ENCODE measurements around the gene GTF2A1. TPM values are rescaled to one million over a fixed set of nuclear protein-coding genes. Genes with fewer than 3 reads are reported as not detected.
A peak's percentile ranks its signal among the peaks of the same experiment; 100 is the strongest.

The GTF2A1 gene
- total RNA-seq, 1 experiment from 2014 or later, result 34.4 TPM

GRCh38 chr14:81172353-81172752, 48.4 kb downstream of the GTF2A1 start:
- ATAC-seq, result no peak
- no peaks in the 10 kb centered on the region; the same call in 1 of the 2 replicates for H3K4me1 ChIP-seq (ENCODE audit: control insufficient read depth, insufficient read depth, low read length)
- TF ChIP-seq TCF7L2 (IDR thresholded peaks at IDR 0.05; ENCODE audit: low read depth, low read length), result no peak
- in situ Hi-C loops (cut with HindIII; ENCODE audit: low pct_unique_long_range_greater_than_20kb, low sequenced_read_pairs) (no loop called here), intact Hi-C loops (cut with micrococcal nuclease; ENCODE audit: unreplicated experiment) (loop anchor here (10.0 kb wide), 1 partner anchor 218 kb away; the partner anchor contains the start of gene TSHR)
- no peak for DNase-seq (ENCODE audit: low read depth, low spot score)
- no peaks in the 10 kb centered on the region for H3K9me3 ChIP-seq (ENCODE audit: control insufficient read depth, insufficient read depth, low read depth, low read length)
- BruUV-seq (replicated peaks), result no TSS peak
- no peak overlapping the region for H3K4me3 ChIP-seq (ENCODE audit: low read depth in 2 of 2, low read length in 2 of 2)
- ChIA-PET POLR2A (no interaction called here), CTCF (no interaction called here)
- H3K36me3 ChIP-seq (ENCODE audit: control insufficient read depth, insufficient read depth, low read length), result no peaks in the 10 kb centered on the region
- no peak overlapping the region for H3K27ac ChIP-seq (ENCODE audit: low read length)
- H3K27me3 ChIP-seq (ENCODE audit: control insufficient read depth, insufficient read depth, low read length), result no peaks in the 10 kb centered on the region

DNA sequence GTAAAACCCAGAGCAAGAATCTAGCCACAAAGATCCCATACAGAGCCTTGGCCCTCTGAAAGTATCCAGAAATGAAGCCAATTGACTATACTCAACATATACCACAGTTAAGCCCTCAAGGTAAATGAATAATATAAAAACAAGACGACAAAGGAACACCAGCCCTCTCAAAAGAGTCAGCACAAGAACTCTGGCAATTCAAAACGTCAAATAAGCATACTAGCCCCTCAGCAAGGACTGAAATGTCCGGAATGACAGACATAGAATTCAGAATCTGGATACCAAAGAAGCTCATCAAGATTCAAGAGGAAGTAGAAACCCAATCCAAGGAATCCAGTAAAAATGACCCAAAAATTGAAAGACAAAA, 49.9 kb downstream of the GTF2A1 start:
- no peaks in the 10 kb centered on the region for H3K9me3 ChIP-seq (ENCODE audit: control insufficient read depth, insufficient read depth, low read depth, low read length)
- peak overlapping the region; percentile 57 to 61; a peak in 3 of 4 replicates for H3K4me3 ChIP-seq (ENCODE audit: low read depth in 2 of 2, low read length in 2 of 2)
- DNase-seq (ENCODE audit: low read depth, low spot score) (no peak), ATAC-seq (0 out of 2 replicates have a peak, but pooled peaks have one; percentile 6)
- H3K36me3 ChIP-seq (ENCODE audit: control insufficient read depth, insufficient read depth, low read length), result no peaks in the 10 kb centered on the region
- intact Hi-C loops (cut with micrococcal nuclease; ENCODE audit: unreplicated experiment) (loop anchor here (10.0 kb wide), 1 partner anchor 216 kb away; the partner anchor contains the start of gene TSHR), in situ Hi-C loops (cut with HindIII; ENCODE audit: low pct_unique_long_range_greater_than_20kb, low sequenced_read_pairs) (no loop called here)
- BruUV-seq (replicated peaks), result no TSS peak
- ChIA-PET CTCF (no interaction called here), POLR2A (no interaction called here)
- H3K4me1 ChIP-seq (ENCODE audit: control insufficient read depth, insufficient read depth, low read length), result no peaks in the 10 kb centered on the region; the same call in 1 of the 2 replicates
- TF ChIP-seq SIN3A (IDR thresholded peaks at IDR 0.05; ENCODE audit: borderline replicate concordance, insufficient read depth, low read depth, low read length) (no peak), CTCF (IDR thresholded peaks at IDR 0.05) (peak; percentile 64)
- no peak overlapping the region; the same call in 1 of the 2 replicates for H3K27ac ChIP-seq (ENCODE audit: low read length)
- H3K27me3 ChIP-seq (ENCODE audit: control insufficient read depth, insufficient read depth, low read length), result no peaks in the 10 kb centered on the region

DNA sequence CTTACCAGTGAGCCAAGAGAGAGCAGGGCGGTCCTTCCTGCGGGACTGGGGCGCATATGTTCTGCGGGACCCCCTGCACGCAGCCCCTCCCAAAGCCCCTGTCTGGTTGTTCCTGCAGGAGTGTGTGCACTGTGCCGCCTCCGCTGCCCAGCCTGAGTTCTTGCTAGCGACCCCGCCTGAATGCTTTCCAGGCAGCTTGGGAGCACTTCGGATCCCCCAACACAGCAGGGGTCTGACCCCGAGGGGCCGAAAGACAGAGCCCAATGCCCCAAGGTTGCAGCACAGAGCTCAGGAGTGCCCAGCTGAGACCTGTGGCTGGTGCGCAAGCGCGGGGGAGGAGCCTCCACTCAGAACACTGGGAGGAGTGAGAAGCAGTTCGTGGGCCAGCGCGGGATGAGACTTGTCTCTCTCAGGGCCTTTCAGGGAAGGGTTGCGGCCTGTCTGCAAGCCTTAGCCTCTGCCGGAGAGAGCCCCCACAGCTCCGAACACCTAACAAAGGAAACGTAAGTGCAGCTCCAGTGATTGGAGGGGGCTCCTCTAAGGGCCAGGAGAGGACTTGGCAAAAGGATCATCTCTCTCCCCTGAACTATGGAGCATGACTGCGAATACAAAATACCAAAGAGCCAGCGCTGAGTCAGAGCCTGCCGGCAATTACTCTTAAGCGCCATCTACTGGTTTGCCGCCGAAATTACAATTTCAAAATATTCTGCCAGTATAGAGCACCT, 50.5 kb downstream of the GTF2A1 start:
- H3K4me1 ChIP-seq (ENCODE audit: control insufficient read depth, insufficient read depth, low read length), result no peaks in the 10 kb centered on the region; the same call in 1 of the 2 replicates
- DNase-seq (ENCODE audit: low read depth, low spot score), result peak; percentile 71
- POLR2A ChIA-PET, result no interaction called here
- TF ChIP-seq POLR2AphosphoS5 (IDR thresholded peaks at IDR 0.05; ENCODE audit: low read depth, low read length), result peak; percentile 77; the same call in 1 of the 2 replicates
- TF ChIP-seq TCF7L2 (IDR thresholded peaks at IDR 0.05; ENCODE audit: low read depth, low read length), result no peak
- peak; percentile 88 for TF ChIP-seq CTCF (IDR thresholded peaks at IDR 0.05)
- H3K27ac ChIP-seq (ENCODE audit: low read length), result peak overlapping the region; percentile 82
- no TSS peak for BruUV-seq (replicated peaks)
- ATAC-seq, result peak; percentile 100
- intact Hi-C loops (cut with micrococcal nuclease; ENCODE audit: unreplicated experiment), result loop anchor here (10.0 kb wide), 1 partner anchor 215 kb away; the partner anchor contains the start of gene TSHR
- no peaks in the 10 kb centered on the region for H3K27me3 ChIP-seq (ENCODE audit: control insufficient read depth, insufficient read depth, low read length)
- H3K9me3 ChIP-seq (ENCODE audit: control insufficient read depth, insufficient read depth, low read depth, low read length), result no peaks in the 10 kb centered on the region
- in situ Hi-C loops (cut with HindIII; ENCODE audit: low pct_unique_long_range_greater_than_20kb, low sequenced_read_pairs), result no loop called here
- H3K36me3 ChIP-seq (ENCODE audit: control insufficient read depth, insufficient read depth, low read length), result no peaks in the 10 kb centered on the region
- peak overlapping the region; percentile 57 to 61 for H3K4me3 ChIP-seq (ENCODE audit: low read depth in 2 of 2, low read length in 2 of 2)
- CTCF ChIA-PET, result interaction anchor here (0.6 to 1.1 kb wide), 2 partner anchors 86 to 173 kb away, joined by 3 to 6 read pairs; no protein-coding TSS in a partner anchor

All from Panc1 (cell line).